ENCODE measurements around the gene SLC25A25. TPM values are rescaled to one million over a fixed set of nuclear protein-coding genes. Genes with fewer than 3 reads are reported as not detected.

The SLC25A25 gene
- total RNA-seq (10 to 100 TPM; 16.9 to 17.7 TPM), total RNA-seq (10.9 to 54.8 (median 30.3) reads per million in 172 experiments)
- polyA plus RNA-seq (2013, experiment 1 of 2), result 17.7 TPM
- 21.5 TPM for polyA plus RNA-seq (2013, experiment 2 of 2)

DNA sequence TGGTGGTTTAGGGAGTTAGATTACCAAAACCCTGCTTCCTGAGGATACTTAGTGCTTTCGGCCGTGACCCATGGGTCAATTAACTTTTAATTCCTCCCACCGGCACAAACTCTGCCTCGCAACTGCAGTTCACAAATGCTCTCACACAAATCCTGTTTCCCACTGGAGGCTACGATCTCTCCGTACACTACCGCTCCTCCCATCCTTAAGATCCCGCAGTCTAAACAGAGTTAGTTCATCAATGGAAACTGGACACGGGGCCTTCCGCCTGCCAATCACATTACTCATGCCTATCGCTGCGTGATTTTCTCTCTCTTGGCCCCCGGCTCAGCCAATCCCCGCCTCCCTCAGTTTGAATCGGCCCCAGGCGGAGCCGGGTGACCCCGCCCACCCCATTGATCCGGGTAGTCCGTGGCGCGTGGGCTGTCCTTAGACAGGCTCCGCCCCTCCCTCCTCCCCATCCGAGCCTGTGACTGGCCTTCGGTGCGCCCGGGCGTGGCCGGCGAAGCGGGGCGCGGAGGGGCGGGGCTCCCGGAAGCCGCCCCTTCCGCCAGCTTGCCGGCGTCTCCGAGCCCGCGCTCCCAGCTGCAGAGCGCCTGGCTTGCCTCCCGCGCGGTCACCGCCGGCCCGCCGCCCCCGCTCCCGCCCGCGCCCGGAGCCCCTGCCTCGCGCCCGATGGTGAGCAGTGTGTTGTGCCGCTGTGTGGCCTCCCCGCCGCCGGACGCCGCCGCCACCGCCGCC, at the start of gene SLC25A25:
SLC25A25 (plus strand) TSS at position 588 of the 741 bp plus-strand sequence; CDS start at position 676, 88 bp downstream.
- Histone ChIP-seq H3K9me3 (ENCODE audit: control insufficient read depth in 1 of 2, insufficient read depth in 1 of 2, low read length in 2 of 2) (no peaks in the 10 kb centered on the region), H3K27ac (ENCODE audit: low read depth in 1 of 2, low read length in 2 of 2) (peak within 1 kb of the TSS; percentile 94 to 99), H3K27me3 (ENCODE audit: control insufficient read depth in 1 of 2, insufficient read depth in 2 of 2, low read length in 2 of 2) (no peaks in the 10 kb centered on the region), H3K4me1 (ENCODE audit: insufficient read depth, low read length) (peaks cover 83% of the 10 kb centered on the region), H3K4me3 (ENCODE audit: low read length) (peak within 1 kb of the TSS; percentile 90), H3K36me3 (ENCODE audit: insufficient read depth, low read length) (peaks cover 9% of the 10 kb centered on the region)
- DNase-seq, result peak; percentile 100
- TF ChIP-seq, protein P1, sequence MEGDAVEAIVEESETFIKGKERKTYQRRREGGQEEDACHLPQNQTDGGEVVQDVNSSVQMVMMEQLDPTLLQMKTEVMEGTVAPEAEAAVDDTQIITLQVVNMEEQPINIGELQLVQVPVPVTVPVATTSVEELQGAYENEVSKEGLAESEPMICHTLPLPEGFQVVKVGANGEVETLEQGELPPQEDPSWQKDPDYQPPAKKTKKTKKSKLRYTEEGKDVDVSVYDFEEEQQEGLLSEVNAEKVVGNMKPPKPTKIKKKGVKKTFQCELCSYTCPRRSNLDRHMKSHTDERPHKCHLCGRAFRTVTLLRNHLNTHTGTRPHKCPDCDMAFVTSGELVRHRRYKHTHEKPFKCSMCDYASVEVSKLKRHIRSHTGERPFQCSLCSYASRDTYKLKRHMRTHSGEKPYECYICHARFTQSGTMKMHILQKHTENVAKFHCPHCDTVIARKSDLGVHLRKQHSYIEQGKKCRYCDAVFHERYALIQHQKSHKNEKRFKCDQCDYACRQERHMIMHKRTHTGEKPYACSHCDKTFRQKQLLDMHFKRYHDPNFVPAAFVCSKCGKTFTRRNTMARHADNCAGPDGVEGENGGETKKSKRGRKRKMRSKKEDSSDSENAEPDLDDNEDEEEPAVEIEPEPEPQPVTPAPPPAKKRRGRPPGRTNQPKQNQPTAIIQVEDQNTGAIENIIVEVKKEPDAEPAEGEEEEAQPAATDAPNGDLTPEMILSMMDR (IDR thresholded peaks at IDR 0.05), result no peak
- peak within 1 kb of the TSS; percentile 84 for H3K27ac Mint-ChIP-seq
- ChIA-PET POLR2A (interaction anchor here (0.6 to 4.6 kb wide), 40 partner anchors 10 to 490 kb away, joined by 3 to 39 read pairs (median 5); partner anchors contain the start of genes BBLN, CIZ1, DPM2 and EEIG1), CTCF (interaction anchor here (1.1 to 1.7 kb wide), 7 partner anchors 33 to 333 kb away, joined by 3 to 8 read pairs (median 3); partner anchors contain the start of gene TOR2A)
- ATAC-seq (ENCODE audit: poor library complexity), result peak; percentile 83
- H3K36me3 Mint-ChIP-seq (ENCODE audit: low read depth), result peaks cover 6% of the 10 kb centered on the region
- peaks cover 41% of the 10 kb centered on the region for H3K4me1 Mint-ChIP-seq (ENCODE audit: low read depth)
- no peaks in the 10 kb centered on the region for H3K9me3 Mint-ChIP-seq
- H3K27me3 Mint-ChIP-seq, result no peaks in the 10 kb centered on the region
- intact Hi-C loops (cut with DNase I, micrococcal nuclease), result loop anchor here (1.0 to 5.0 kb wide), 3 partner anchors 15 to 351 kb away; partner anchors contain the start of genes PTRH1 (in 1 of the 2) and TTC16 (in 1 of the 2)
- peak within 1 kb of the TSS; percentile 93 for H3K4me3 Mint-ChIP-seq

DNA sequence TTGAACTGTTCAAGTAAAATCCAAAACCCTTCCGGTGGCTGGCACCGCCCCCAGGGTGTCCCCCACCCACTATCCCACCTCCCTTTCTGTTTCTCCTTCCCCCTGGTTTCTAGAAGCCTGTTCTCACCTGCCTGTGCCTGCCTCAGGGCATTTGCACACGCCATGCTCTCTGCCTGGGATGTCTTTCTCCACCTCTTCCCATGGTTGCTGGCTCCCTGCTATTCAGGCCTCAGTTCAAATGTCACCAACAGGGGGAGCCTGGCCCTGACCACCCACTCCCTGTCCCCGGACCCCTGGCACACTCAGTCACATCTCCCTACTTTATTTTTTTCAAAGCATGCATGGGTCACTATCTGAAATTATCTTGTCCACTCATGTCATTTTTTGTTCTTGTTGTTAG, 47.3 kb upstream of the SLC25A25 start:
- CTCF ChIA-PET, result interaction anchor here (2.0 kb wide), 1 partner anchor 65 kb away, joined by 6 read pairs; no protein-coding TSS in a partner anchor
- no peaks in the 10 kb centered on the region for H3K9me3 Mint-ChIP-seq

DNA sequence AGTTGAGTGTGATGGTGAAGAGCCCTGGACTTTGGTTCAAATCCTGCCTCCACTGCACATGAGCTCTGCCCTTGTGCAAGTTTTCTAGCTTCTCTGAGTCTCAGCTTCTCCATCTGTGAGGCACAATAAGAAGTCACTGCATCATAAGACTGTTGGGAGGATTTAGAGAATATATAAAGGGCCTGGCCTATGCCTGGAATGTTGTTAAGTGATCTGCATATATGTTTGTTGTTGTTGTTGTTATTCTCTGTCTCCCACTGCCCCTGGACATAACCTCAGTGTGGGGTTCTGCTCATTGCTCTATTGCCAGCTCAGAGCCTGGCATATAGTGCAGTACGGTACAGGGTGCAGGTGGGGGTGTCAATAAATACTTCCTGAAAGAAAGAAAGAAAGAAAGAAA, 46.9 kb upstream of the SLC25A25 start:
- Histone ChIP-seq H3K36me3 (ENCODE audit: insufficient read depth, low read length) (no peaks in the 10 kb centered on the region), H3K27ac (ENCODE audit: low read depth in 1 of 2, low read length in 2 of 2) (peak overlapping the region in 1 of 2 donors; percentile 48), H3K27me3 (ENCODE audit: control insufficient read depth in 1 of 2, insufficient read depth in 2 of 2, low read length in 2 of 2) (no peaks in the 10 kb centered on the region), H3K9me3 (ENCODE audit: control insufficient read depth in 1 of 2, insufficient read depth in 1 of 2, low read length in 2 of 2) (no peaks in the 10 kb centered on the region), H3K4me3 (ENCODE audit: low read length) (no peak overlapping the region), H3K4me1 (ENCODE audit: insufficient read depth, low read length) (peaks cover 68% of the 10 kb centered on the region)
- Mint-ChIP-seq H3K27me3 (no peaks in the 10 kb centered on the region), H3K4me3 (peak overlapping the region; percentile 49), H3K27ac (peak overlapping the region; percentile 94), H3K36me3 (ENCODE audit: low read depth) (no peaks in the 10 kb centered on the region), H3K9me3 (no peaks in the 10 kb centered on the region), H3K4me1 (ENCODE audit: low read depth) (peaks cover 76% of the 10 kb centered on the region)
- no peak for DNase-seq
- ChIA-PET CTCF (interaction anchor here (2.0 kb wide), 1 partner anchor 65 kb away, joined by 6 read pairs; no protein-coding TSS in a partner anchor), POLR2A (interaction anchor here (3.6 to 21.3 kb wide), 2 partner anchors 14 to 52 kb away, joined by 21 to 1020 read pairs; partner anchors contain the start of gene EEIG1)
- TF ChIP-seq, protein P1 (IDR thresholded peaks at IDR 0.05), result no peak
- ATAC-seq (ENCODE audit: poor library complexity), result no peak
- intact Hi-C loops (cut with DNase I, micrococcal nuclease), result no loop called here

More for the DNA sequence above, 47.3 kb upstream of the SLC25A25 start:
- no peaks in the 10 kb centered on the region for H3K27me3 ChIP-seq (ENCODE audit: control insufficient read depth in 1 of 2, insufficient read depth in 2 of 2, low read length in 2 of 2)
- no peaks in the 10 kb centered on the region for H3K36me3 Mint-ChIP-seq (ENCODE audit: low read depth)
- H3K4me1 ChIP-seq (ENCODE audit: insufficient read depth, low read length), result peaks cover 64% of the 10 kb centered on the region
- TF ChIP-seq, protein P1 (IDR thresholded peaks at IDR 0.05), result no peak
- no peaks in the 10 kb centered on the region for H3K36me3 ChIP-seq (ENCODE audit: insufficient read depth, low read length)
- H3K4me3 ChIP-seq (ENCODE audit: low read length), result no peak overlapping the region
- no peak for DNase-seq
- peaks cover 76% of the 10 kb centered on the region for H3K4me1 Mint-ChIP-seq (ENCODE audit: low read depth)
- intact Hi-C loops (cut with DNase I, micrococcal nuclease), result no loop called here
- POLR2A ChIA-PET, result interaction anchor here (1.0 to 21.3 kb wide), 3 partner anchors 14 to 52 kb away, joined by 3 to 1020 read pairs (median 21); partner anchors contain the start of gene EEIG1
- no peaks in the 10 kb centered on the region for H3K9me3 ChIP-seq (ENCODE audit: control insufficient read depth in 1 of 2, insufficient read depth in 1 of 2, low read length in 2 of 2)
- ATAC-seq (ENCODE audit: poor library complexity), result no peak
- H3K27ac Mint-ChIP-seq, result peak overlapping the region; percentile 94
- H3K27me3 Mint-ChIP-seq, result no peaks in the 10 kb centered on the region
- H3K4me3 Mint-ChIP-seq, result peak overlapping the region; percentile 15
- peak overlapping the region in 1 of 2 donors; percentile 48 for H3K27ac ChIP-seq (ENCODE audit: low read depth in 1 of 2, low read length in 2 of 2)
